OCI-LY1 (cell line): Measurements from ENCODE around the gene DNAAF2.
A peak's percentile ranks its signal among the peaks of the same experiment; 100 is the strongest.

Experiments
- H2AFZ ChIP-seq: fragments of 200-600 bp; sonication (generic), shearing (Covaris generic); 2 replicates; pipeline ENCODE4 v1.6.0; 2014; ENCODE audit warnings: antibody characterized with exemption, mild to moderate bottlenecking, low read length
- H3F3A ChIP-seq: fragments of 200-600 bp; sonication (generic), shearing (Covaris generic); 2 replicates; pipeline ENCODE4 v1.6.0; 2014; ENCODE audit warnings: mild to moderate bottlenecking, antibody characterized with exemption, low read length, moderate library complexity; ENCODE audit not compliant: insufficient read depth
- H3K27ac ChIP-seq: fragments of 200-600 bp; sonication (generic); 2 replicates; pipeline ENCODE4 v1.5.1; 2014; ENCODE audit warnings: low read length, mixed run types, mild to moderate bottlenecking, low read depth; ENCODE audit not compliant: poor library complexity, severe bottlenecking
- H3K27me3 ChIP-seq: fragments of 200-600 bp; sonication (generic); 2 replicates; pipeline ENCODE4 v1.6.0; 2014; ENCODE audit warnings: antibody characterized with exemption, mild to moderate bottlenecking, low read length, moderate library complexity; ENCODE audit not compliant: insufficient read depth
- H3K36me3 ChIP-seq: fragments of 200-600 bp; sonication (generic); 2 replicates; pipeline ENCODE4 v1.6.1; 2014; ENCODE audit warnings: mild to moderate bottlenecking, antibody characterized with exemption, low read length, moderate library complexity, mixed read lengths; ENCODE audit not compliant: insufficient read depth
- H3K4me1 ChIP-seq: fragments of 200-600 bp; sonication (generic); 2 replicates; pipeline ENCODE4 v1.5.1; 2014; ENCODE audit warnings: mild to moderate bottlenecking, low read length, moderate library complexity; ENCODE audit not compliant: insufficient read depth, severe bottlenecking
- H3K4me2 ChIP-seq: fragments of 200-600 bp; sonication (generic), shearing (Covaris generic); 2 replicates; pipeline ENCODE4 v1.6.1; 2014; ENCODE audit warnings: low read length
- H3K4me3 ChIP-seq: fragments of 200-600 bp; sonication (generic); 2 replicates; pipeline ENCODE4 v1.5.1; 2014; ENCODE audit warnings: low read length, low read depth, mild to moderate bottlenecking, mixed read lengths; ENCODE audit not compliant: poor library complexity, severe bottlenecking
- H3K79me2 ChIP-seq: fragments of 200-600 bp; shearing (Covaris generic); 2 replicates; pipeline ENCODE4 v1.6.1; 2016; ENCODE audit warnings: mixed run types, low read length, mixed read lengths; ENCODE audit not compliant: insufficient read depth
- H3K9ac ChIP-seq: fragments of 200-600 bp; sonication (generic), shearing (Covaris generic); 2 replicates; pipeline ENCODE4 v1.6.1; 2014; ENCODE audit warnings: mild to moderate bottlenecking, low read length, mixed read lengths
- H3K9me2 ChIP-seq: fragments of 200-600 bp; sonication (generic), shearing (Covaris generic); 2 replicates; pipeline ENCODE4 v1.6.1; 2014; ENCODE audit warnings: low read depth, mild to moderate bottlenecking, low read length, mixed read lengths
- H3K9me3 ChIP-seq: fragments of 200-600 bp; shearing (Covaris generic); 2 replicates; pipeline ENCODE4 v1.6.1; 2014; ENCODE audit warnings: low read length, mixed read lengths
- H4K20me1 ChIP-seq: fragments of 200-600 bp; sonication (generic), shearing (Covaris generic); 2 replicates; pipeline ENCODE4 v1.6.0; 2016; ENCODE audit warnings: mild to moderate bottlenecking, low read length; ENCODE audit not compliant: insufficient read depth
- EZH2 ChIP-seq: fragments of 200-600 bp; sonication (generic), shearing (Covaris generic); IDR thresholded peaks from 2 replicates; pipeline ENCODE4 v1.8.0; 2017; ENCODE audit warnings: borderline replicate concordance, mixed run types, mild to moderate bottlenecking, antibody characterized with exemption, low read length, moderate library complexity, mixed read lengths
- TF ChIP-seq, protein P1 (sequence below): fragments of 200-600 bp; sonication (generic), shearing (Covaris generic); IDR thresholded peaks from 2 replicates; pipeline ENCODE4 v1.5.1; 2017; ENCODE audit warnings: mild to moderate bottlenecking, antibody characterized with exemption, low read length, moderate library complexity, mixed read lengths

Gene DNAAF2

GRCh38 chr14:49623387-49623786 lies 11.7 kb downstream of the DNAAF2 start:
- TF ChIP-seq, protein P1, sequence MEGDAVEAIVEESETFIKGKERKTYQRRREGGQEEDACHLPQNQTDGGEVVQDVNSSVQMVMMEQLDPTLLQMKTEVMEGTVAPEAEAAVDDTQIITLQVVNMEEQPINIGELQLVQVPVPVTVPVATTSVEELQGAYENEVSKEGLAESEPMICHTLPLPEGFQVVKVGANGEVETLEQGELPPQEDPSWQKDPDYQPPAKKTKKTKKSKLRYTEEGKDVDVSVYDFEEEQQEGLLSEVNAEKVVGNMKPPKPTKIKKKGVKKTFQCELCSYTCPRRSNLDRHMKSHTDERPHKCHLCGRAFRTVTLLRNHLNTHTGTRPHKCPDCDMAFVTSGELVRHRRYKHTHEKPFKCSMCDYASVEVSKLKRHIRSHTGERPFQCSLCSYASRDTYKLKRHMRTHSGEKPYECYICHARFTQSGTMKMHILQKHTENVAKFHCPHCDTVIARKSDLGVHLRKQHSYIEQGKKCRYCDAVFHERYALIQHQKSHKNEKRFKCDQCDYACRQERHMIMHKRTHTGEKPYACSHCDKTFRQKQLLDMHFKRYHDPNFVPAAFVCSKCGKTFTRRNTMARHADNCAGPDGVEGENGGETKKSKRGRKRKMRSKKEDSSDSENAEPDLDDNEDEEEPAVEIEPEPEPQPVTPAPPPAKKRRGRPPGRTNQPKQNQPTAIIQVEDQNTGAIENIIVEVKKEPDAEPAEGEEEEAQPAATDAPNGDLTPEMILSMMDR: no peak
- TF ChIP-seq EZH2: no peak
- H3K27me3 ChIP-seq: no peaks in the 10 kb centered on the region
- H3K27ac ChIP-seq: peak overlapping the region; percentile 47
- H3K4me2 ChIP-seq: peak overlapping the region; percentile 94
- no peaks in the 10 kb centered on the region for H4K20me1 ChIP-seq
- no peaks in the 10 kb centered on the region for H3K9me2 ChIP-seq
- peak overlapping the region; percentile 85 for H3K4me3 ChIP-seq
- peaks cover 49% of the 10 kb centered on the region for H3K79me2 ChIP-seq
- H2AFZ ChIP-seq: no peak overlapping the region
- H3K36me3 ChIP-seq: peaks cover 52% of the 10 kb centered on the region
- peaks cover 44% of the 10 kb centered on the region for H3K4me1 ChIP-seq
- peak overlapping the region; percentile 91 for H3K9ac ChIP-seq
- H3F3A ChIP-seq: peaks cover 12% of the 10 kb centered on the region; the same call in 1 of the 2 replicates
- no peaks in the 10 kb centered on the region for H3K9me3 ChIP-seq

- H3K9me3 ChIP-seq: no peaks in the 10 kb centered on the region
Measured at GRCh38 chr14:49622022-49622607, 12.9 kb downstream of the DNAAF2 start.

GRCh38 chr14:49621114-49621881 lies 13.7 kb downstream of the DNAAF2 start:
- Histone ChIP-seq H3K79me2 (peaks cover 55% of the 10 kb centered on the region), H3K36me3 (peaks cover 59% of the 10 kb centered on the region), H3K9ac (peak overlapping the region; percentile 91), H3K9me3 (no peaks in the 10 kb centered on the region), H3K27me3 (no peaks in the 10 kb centered on the region), H3K4me1 (peaks cover 48% of the 10 kb centered on the region), H3K9me2 (no peaks in the 10 kb centered on the region), H3K27ac (peak overlapping the region; percentile 85), H4K20me1 (no peaks in the 10 kb centered on the region), H3K4me2 (peak overlapping the region; percentile 94), H3K4me3 (peak overlapping the region; percentile 85), H2AFZ (no peak overlapping the region), H3F3A (peaks cover 9% of the 10 kb centered on the region; the same call in 1 of the 2 replicates)
- TF ChIP-seq, protein P1: no peak
- no peak for TF ChIP-seq EZH2

More at GRCh38 chr14:49622022-49622607, 12.9 kb downstream of the DNAAF2 start:
- Histone ChIP-seq H3K9ac (peak overlapping the region; percentile 91), H3K79me2 (peaks cover 55% of the 10 kb centered on the region), H3K36me3 (peaks cover 57% of the 10 kb centered on the region), H4K20me1 (no peaks in the 10 kb centered on the region), H2AFZ (no peak overlapping the region), H3K9me2 (no peaks in the 10 kb centered on the region), H3K27ac (no peak overlapping the region), H3K4me2 (peak overlapping the region; percentile 94), H3K4me1 (peaks cover 48% of the 10 kb centered on the region), H3F3A (peaks cover 10% of the 10 kb centered on the region; the same call in 1 of the 2 replicates), H3K27me3 (no peaks in the 10 kb centered on the region), H3K4me3 (peak overlapping the region; percentile 85)
- TF ChIP-seq, protein P1: no peak
- no peak for TF ChIP-seq EZH2
